ENCODE measurements around the gene ELOVL3. TPM values are rescaled to one million over a fixed set of nuclear protein-coding genes. Genes with fewer than 3 reads are reported as not detected.
A peak's percentile ranks its signal among the peaks of the same experiment; 100 is the strongest.

Gene ELOVL3
- total and polyA plus RNA-seq, 2 of the 4 experiments (the other 2 are of a cell fraction) = 0.09 to 0.36 TPM

DNA sequence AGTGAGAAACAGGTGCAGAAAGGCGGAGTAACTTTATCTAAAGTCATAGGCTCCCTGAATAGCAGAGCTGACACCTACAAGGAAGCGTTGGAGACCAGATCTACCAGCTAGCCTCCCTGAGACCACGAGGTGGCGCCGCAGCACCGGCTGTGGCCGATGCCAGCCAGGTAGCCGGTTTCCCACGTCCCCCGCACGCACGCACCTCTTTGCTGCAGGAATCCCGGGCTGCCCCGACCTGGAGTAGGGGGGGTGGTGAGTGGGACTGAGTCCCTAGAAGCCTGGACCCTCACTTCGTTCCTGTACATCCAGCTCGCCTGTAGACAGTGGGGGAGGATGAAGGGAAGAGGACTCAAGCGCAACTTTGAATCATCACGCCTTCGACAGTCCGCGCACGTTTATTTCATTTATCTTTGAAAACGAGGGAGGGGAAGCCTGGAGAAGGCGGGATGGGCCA lies 3.7 kb downstream of the ELOVL3 start:
- Histone ChIP-seq H3K27ac (ENCODE audit: insufficient read depth, low read length) (no peak overlapping the region), H3K9me1 (ENCODE audit: insufficient read depth, low read length) (0 out of 2 replicates have a peak, but pooled peaks cover 6% of the 10 kb centered on the region), H4K91ac (ENCODE audit: insufficient read depth, low read depth, low read length) (no peak overlapping the region), H2AK5ac (ENCODE audit: low read depth, low read length) (no peak overlapping the region), H3K56ac (ENCODE audit: extremely low read depth, insufficient read depth, low read length) (no peak overlapping the region), H3K23ac (ENCODE audit: low read depth, low read length) (no peak overlapping the region), H2BK20ac (ENCODE audit: low read depth, low read length) (no peak overlapping the region), H2BK120ac (ENCODE audit: low read depth, low read length) (no peak overlapping the region), H3K4me2 (ENCODE audit: low read depth, low read length) (peak overlapping the region; percentile 84), H3K18ac (ENCODE audit: low read depth, low read length) (no peak overlapping the region), H3K14ac (replicated peaks; ENCODE audit: low read depth, low read length) (no peak overlapping the region), H3K36me3 (ENCODE audit: control insufficient read depth, insufficient read depth, low read length) (no peaks in the 10 kb centered on the region), H3K79me1 (ENCODE audit: low read depth in 1 of 2, low read length in 2 of 2) (no peaks in the 10 kb centered on the region), H3K4me3 (ENCODE audit: insufficient read depth, low read depth, low read length) (peak overlapping the region; percentile 21), H3K4ac (ENCODE audit: low read depth, low read length) (no peak overlapping the region), H2AFZ (replicated peaks; ENCODE audit: low read length, poor library complexity) (peak overlapping the region; percentile 88), H4K8ac (ENCODE audit: low read depth in 2 of 2, low read length in 2 of 2) (no peak overlapping the region), H4K5ac (ENCODE audit: low read depth, low read length) (no peak overlapping the region), H3K27me3 (ENCODE audit: control insufficient read depth, insufficient read depth, low read length) (peaks cover 35% of the 10 kb centered on the region; the same call in 1 of the 2 replicates), H2AK9ac (replicated peaks; ENCODE audit: low read depth, low read length, poor library complexity) (peak overlapping the region; percentile 76), H3K9me3 (ENCODE audit: control insufficient read depth, insufficient read depth, low read length) (no peaks in the 10 kb centered on the region), H3K4me1 (ENCODE audit: control insufficient read depth, insufficient read depth, low read length) (peaks cover 11% of the 10 kb centered on the region), H2BK15ac (ENCODE audit: low read depth, low read length) (no peak overlapping the region), H2BK5ac (ENCODE audit: low read depth, low read length, poor library complexity, severe bottlenecking) (no peak overlapping the region), H3K9ac (ENCODE audit: low read depth, low read length) (no peak overlapping the region), H4K20me1 (ENCODE audit: insufficient read depth, low read length) (peaks cover 10% of the 10 kb centered on the region)
- BruUV-seq (replicated peaks) = no TSS peak
- DNase-seq (peak; percentile 65), ATAC-seq (ENCODE audit: low read depth) (peak; percentile 46)
- peak; percentile 52 for TF ChIP-seq POLR2A (IDR thresholded peaks at IDR 0.05; ENCODE audit: low read depth, low read length)
- TF ChIP-seq FOS (IDR thresholded peaks at IDR 0.05; ENCODE audit: low read depth, low read length) = no peak
- no peak; the same call in 1 of the 2 replicates for TF ChIP-seq MXI1 (IDR thresholded peaks at IDR 0.05; ENCODE audit: borderline replicate concordance, low read depth, low read length)
- peak; percentile 90 for TF ChIP-seq SMC3 (IDR thresholded peaks at IDR 0.05; ENCODE audit: low read depth, low read length)
- peak; percentile 86 for TF ChIP-seq BHLHE40 (IDR thresholded peaks at IDR 0.05; ENCODE audit: low read depth, low read length)
- TF ChIP-seq, protein P1, sequence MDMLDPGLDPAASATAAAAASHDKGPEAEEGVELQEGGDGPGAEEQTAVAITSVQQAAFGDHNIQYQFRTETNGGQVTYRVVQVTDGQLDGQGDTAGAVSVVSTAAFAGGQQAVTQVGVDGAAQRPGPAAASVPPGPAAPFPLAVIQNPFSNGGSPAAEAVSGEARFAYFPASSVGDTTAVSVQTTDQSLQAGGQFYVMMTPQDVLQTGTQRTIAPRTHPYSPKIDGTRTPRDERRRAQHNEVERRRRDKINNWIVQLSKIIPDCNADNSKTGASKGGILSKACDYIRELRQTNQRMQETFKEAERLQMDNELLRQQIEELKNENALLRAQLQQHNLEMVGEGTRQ (IDR thresholded peaks at IDR 0.05; ENCODE audit: low read depth, low read length) = no peak
- peak; percentile 54; the same call in 1 of the 2 replicates for TF ChIP-seq CHD1 (IDR thresholded peaks at IDR 0.05; ENCODE audit: low read depth, low read length)
- TF ChIP-seq, protein P2, sequence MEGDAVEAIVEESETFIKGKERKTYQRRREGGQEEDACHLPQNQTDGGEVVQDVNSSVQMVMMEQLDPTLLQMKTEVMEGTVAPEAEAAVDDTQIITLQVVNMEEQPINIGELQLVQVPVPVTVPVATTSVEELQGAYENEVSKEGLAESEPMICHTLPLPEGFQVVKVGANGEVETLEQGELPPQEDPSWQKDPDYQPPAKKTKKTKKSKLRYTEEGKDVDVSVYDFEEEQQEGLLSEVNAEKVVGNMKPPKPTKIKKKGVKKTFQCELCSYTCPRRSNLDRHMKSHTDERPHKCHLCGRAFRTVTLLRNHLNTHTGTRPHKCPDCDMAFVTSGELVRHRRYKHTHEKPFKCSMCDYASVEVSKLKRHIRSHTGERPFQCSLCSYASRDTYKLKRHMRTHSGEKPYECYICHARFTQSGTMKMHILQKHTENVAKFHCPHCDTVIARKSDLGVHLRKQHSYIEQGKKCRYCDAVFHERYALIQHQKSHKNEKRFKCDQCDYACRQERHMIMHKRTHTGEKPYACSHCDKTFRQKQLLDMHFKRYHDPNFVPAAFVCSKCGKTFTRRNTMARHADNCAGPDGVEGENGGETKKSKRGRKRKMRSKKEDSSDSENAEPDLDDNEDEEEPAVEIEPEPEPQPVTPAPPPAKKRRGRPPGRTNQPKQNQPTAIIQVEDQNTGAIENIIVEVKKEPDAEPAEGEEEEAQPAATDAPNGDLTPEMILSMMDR (conservative IDR thresholded peaks at IDR 0.05; ENCODE audit: low read depth, low read length) = peak; percentile 96
- peak; percentile 99 for TF ChIP-seq RAD21 (IDR thresholded peaks at IDR 0.05; ENCODE audit: low read length)
- dilution Hi-C loops (cut with HindIII; ENCODE audit: low sequenced_read_pairs, unreplicated experiment) = no loop called here
- CTCF ChIA-PET = interaction anchor here (0.7 to 4.5 kb wide), 16 partner anchors 11 to 193 kb away, joined by 3 to 59 read pairs (median 4); partner anchors contain the start of genes GBF1 and NFKB2
- in situ Hi-C loops (cut with MboI; ENCODE audit: low sequenced_read_pairs) = loop anchor here (5.0 to 10.0 kb wide), 3 partner anchors 63 to 255 kb away; no protein-coding TSS in a partner anchor
- intact Hi-C loops (cut with micrococcal nuclease) = loop anchor here (1.0 to 10.0 kb wide), 5 partner anchors 61 to 355 kb away; partner anchors contain the start of gene NFKB2
- POLR2A ChIA-PET (ENCODE audit: unreplicated experiment) = no interaction called here
- 0% methylated on average over 1 of the region's 24 CpGs; no CpG with 5 or more reads in 1 of the 2 experiments for WGBS, 2 experiments (ENCODE audit: extremely low coverage in 2 of 2, insufficient read length in 1 of 2)

All from IMR-90 (cell line).